ENCODE results near the gene AASDHPPT.

GRCh38 chr11:106047631-106048030 is 29.8 kb upstream of the AASDHPPT start:
- no peak for TF ChIP-seq POLR2AphosphoS5 (IDR thresholded peaks at IDR 0.05)
- TF ChIP-seq CTCF (IDR thresholded peaks at IDR 0.05): no peak

Measured in breast epithelium (tissue), 3 donors.